Esophagus (tissue), 2 donors: ENCODE results near the gene GALNT18. TPM values are rescaled to one million over a fixed set of nuclear protein-coding genes. Genes with fewer than 3 reads are reported as not detected.

Experiments
- H3K27ac ChIP-seq, 2 donors: one replicate each; pipeline ENCODE4 v1.5.1; 2013; ENCODE audit warnings: low read depth in 2 of 2, mild to moderate bottlenecking in 2 of 2, inconsistent platforms in 1 of 2, low read length in 1 of 2, moderate library complexity in 1 of 2
- H3K27me3 ChIP-seq, 2 donors: one replicate each; pipeline ENCODE4 v1.6.1; 2013; ENCODE audit warnings: low read length in 2 of 2, control low read depth in 1 of 2, mild to moderate bottlenecking in 1 of 2; ENCODE audit not compliant: insufficient read depth in 2 of 2, control insufficient read depth in 1 of 2
- H3K36me3 ChIP-seq, 2 donors: one replicate each; pipeline ENCODE4 v1.6.1; 2013; ENCODE audit warnings: low read length in 1 of 2; ENCODE audit not compliant: control insufficient read depth in 2 of 2, insufficient read depth in 2 of 2
- H3K4me1 ChIP-seq, 2 donors: one replicate each; pipeline ENCODE4 v1.6.1; 2013; ENCODE audit warnings: low read length in 1 of 2; ENCODE audit not compliant: control insufficient read depth in 2 of 2, insufficient read depth in 2 of 2
- H3K4me3 ChIP-seq, 2 donors: one replicate each; pipeline ENCODE4 v1.5.1; 2013; ENCODE audit warnings: low read length in 2 of 2, mild to moderate bottlenecking in 2 of 2, low read depth in 1 of 2, moderate library complexity in 1 of 2
- H3K9me3 ChIP-seq, 2 donors: one replicate each; pipeline ENCODE4 v1.6.1; 2013; ENCODE audit warnings: mild to moderate bottlenecking in 2 of 2, low read depth in 1 of 2, low read length in 1 of 2, moderate library complexity in 1 of 2; ENCODE audit not compliant: control insufficient read depth in 2 of 2, insufficient read depth in 1 of 2
- WGBS, 2 donors: extraction: QIAGEN DNeasy Blood & Tissue Kit; methylation state at CpG; one replicate each; pipeline ENCODE4 v1.1.7; 2013; 5-methylcytosine and 5-hydroxymethylcytosine counted together
- polyA plus RNA-seq, 2 donors: library from polyadenylated mRNA; stranded (reverse); fragments of 200-250 nt; gene quantifications; one replicate each; pipeline ENCODE4 v1.2.3, GENCODE V29; 2013
- donor health status: healthy with polysubstance abuse.
- donor health status: Bipolar disorder and iron deficiency.

Gene GALNT18
- polyA plus RNA-seq, 2 donors, result 2.2 to 5.8 TPM

- Histone ChIP-seq H3K27ac (no peak overlapping the region), H3K4me3 (no peak overlapping the region), H3K9me3 (no peaks in the 10 kb centered on the region), H3K27me3 (no peaks in the 10 kb centered on the region), H3K36me3 (no peaks in the 10 kb centered on the region), H3K4me1 (no peaks in the 10 kb centered on the region)
- 88 to 92% methylated on average over 3 of the region's 3 CpGs for WGBS, 2 donors
Measured at GRCh38 chr11:11486423-11486822, 135.4 kb downstream of the GALNT18 start.

GRCh38 chr11:11486002-11486401 is 135.8 kb downstream of the GALNT18 start:
- H3K36me3 ChIP-seq, result no peaks in the 10 kb centered on the region
- 64 to 79% methylated on average over 3 of the region's 3 CpGs for WGBS, 2 donors
- H3K9me3 ChIP-seq, result no peaks in the 10 kb centered on the region
- H3K4me1 ChIP-seq, result peaks cover under 1 to 3% of the 10 kb centered on the region in 2 donors
- H3K27ac ChIP-seq, result no peak overlapping the region
- no peak overlapping the region for H3K4me3 ChIP-seq
- no peaks in the 10 kb centered on the region for H3K27me3 ChIP-seq

- Histone ChIP-seq H3K4me3 (no peak overlapping the region), H3K4me1 (peaks cover 2 to 3% of the 10 kb centered on the region in 2 donors), H3K36me3 (no peaks in the 10 kb centered on the region), H3K27ac (no peak overlapping the region), H3K9me3 (no peaks in the 10 kb centered on the region), H3K27me3 (no peaks in the 10 kb centered on the region)
- WGBS, 2 donors, result 71 to 73% methylated on average over 11 of the region's 11 CpGs
Measured at GRCh38 chr11:11483627-11484026, 138.2 kb downstream of the GALNT18 start.

- Histone ChIP-seq H3K36me3 (no peaks in the 10 kb centered on the region), H3K9me3 (no peaks in the 10 kb centered on the region), H3K27ac (no peak overlapping the region), H3K4me3 (no peak overlapping the region), H3K4me1 (peaks cover 2 to 3% of the 10 kb centered on the region in 2 donors), H3K27me3 (no peaks in the 10 kb centered on the region)
- 86 to 87% methylated on average over 3 of the region's 3 CpGs for WGBS, 2 donors
Measured at GRCh38 chr11:11482730-11483129, 139.1 kb downstream of the GALNT18 start.

- Histone ChIP-seq H3K27me3 (no peaks in the 10 kb centered on the region), H3K27ac (no peak overlapping the region), H3K9me3 (no peaks in the 10 kb centered on the region), H3K4me3 (no peak overlapping the region), H3K36me3 (no peaks in the 10 kb centered on the region), H3K4me1 (peaks cover 2 to 3% of the 10 kb centered on the region in 2 donors)
- WGBS, 2 donors, result 85 to 89% methylated on average over 4 of the region's 4 CpGs
Measured at GRCh38 chr11:11481371-11481770, 140.4 kb downstream of the GALNT18 start.

GRCh38 chr11:11480971-11481370 is 140.8 kb downstream of the GALNT18 start:
- Histone ChIP-seq H3K9me3 (no peaks in the 10 kb centered on the region), H3K36me3 (no peaks in the 10 kb centered on the region), H3K27ac (no peak overlapping the region), H3K27me3 (no peaks in the 10 kb centered on the region), H3K4me1 (peaks cover 2 to 3% of the 10 kb centered on the region in 2 donors), H3K4me3 (no peak overlapping the region)
- WGBS, 2 donors, result 76 to 88% methylated on average over 2 of the region's 3 CpGs

GRCh38 chr11:11478687-11479086 is 143.1 kb downstream of the GALNT18 start:
- WGBS, 2 donors, result 86 to 87% methylated on average over 10 to 12 of the region's 12 CpGs
- Histone ChIP-seq H3K9me3 (no peaks in the 10 kb centered on the region), H3K27me3 (no peaks in the 10 kb centered on the region)

GRCh38 chr11:11477695-11478420 is 143.9 kb downstream of the GALNT18 start:
- Histone ChIP-seq H3K36me3 (no peaks in the 10 kb centered on the region), H3K9me3 (no peaks in the 10 kb centered on the region), H3K4me1 (peaks cover 2 to 3% of the 10 kb centered on the region in 2 donors), H3K4me3 (no peak overlapping the region), H3K27ac (no peak overlapping the region), H3K27me3 (no peaks in the 10 kb centered on the region)
- WGBS, 2 donors, result 43 to 59% methylated on average over 2 of the region's 2 CpGs

More at GRCh38 chr11:11478687-11479086, 143.1 kb downstream of the GALNT18 start:
- no peaks in the 10 kb centered on the region for H3K36me3 ChIP-seq
- H3K27ac ChIP-seq, result no peak overlapping the region
- H3K4me3 ChIP-seq, result no peak overlapping the region
- H3K4me1 ChIP-seq, result peaks cover 2 to 3% of the 10 kb centered on the region in 2 donors

GRCh38 chr11:11476971-11477645 is 144.7 kb downstream of the GALNT18 start:
- Histone ChIP-seq H3K4me3 (no peak overlapping the region), H3K9me3 (no peaks in the 10 kb centered on the region), H3K36me3 (no peaks in the 10 kb centered on the region), H3K27ac (no peak overlapping the region), H3K4me1 (peaks cover 2 to 3% of the 10 kb centered on the region in 2 donors), H3K27me3 (no peaks in the 10 kb centered on the region)
- 36 to 47% methylated on average over 4 of the region's 4 CpGs for WGBS, 2 donors
